ENCODE data around the gene RUNDC3A.

- TF ChIP-seq CTCF (IDR thresholded peaks at IDR 0.05; ENCODE audit: insufficient read depth, low read depth, low read length) (no peak), EZH2 (IDR thresholded peaks at IDR 0.05; ENCODE audit: insufficient read depth, low read length) (no peak)
Observed at GRCh38 chr17:44358066-44358465, 49.7 kb downstream of the RUNDC3A start.

All from astrocyte (in vitro differentiated cells and primary cell).